ENCODE data around the gene HECA.
A peak's percentile ranks its signal among the peaks of the same experiment; 100 is the strongest.
"Not testable (repeated sequence)": the region's sequence is repeated elsewhere in the genome, so short reads cannot be mapped to it uniquely, and the experiment has no call there.

Gene HECA

GRCh38 chr6:139137706-139138105 lies 2.8 kb downstream of the HECA start:
- no peak for DNase-seq (ENCODE audit: low spot score)

- not testable (repeated sequence) for DNase-seq (ENCODE audit: low spot score)
Observed at GRCh38 chr6:139140854-139141253, 6.0 kb downstream of the HECA start.

GRCh38 chr6:139142262-139142661 lies 7.4 kb downstream of the HECA start:
- no peak for DNase-seq (ENCODE audit: low spot score)

- no peak for DNase-seq (ENCODE audit: low spot score)
Observed at GRCh38 chr6:139143111-139143510, 8.2 kb downstream of the HECA start.

- DNase-seq (ENCODE audit: low spot score) = no peak
Observed at GRCh38 chr6:139144490-139145085, 9.7 kb downstream of the HECA start.

GRCh38 chr6:139145661-139146060 lies 10.8 kb downstream of the HECA start:
- DNase-seq (ENCODE audit: low spot score) = no peak

GRCh38 chr6:139146317-139146726 lies 11.4 kb downstream of the HECA start:
- no peak for DNase-seq (ENCODE audit: low spot score)

- DNase-seq (ENCODE audit: low spot score) = no peak
Observed at GRCh38 chr6:139147628-139148027, 12.7 kb downstream of the HECA start.

GRCh38 chr6:139148557-139149235 lies 13.8 kb downstream of the HECA start:
- DNase-seq (ENCODE audit: low spot score) = no peak

GRCh38 chr6:139149383-139149782 lies 14.5 kb downstream of the HECA start:
- no peak for DNase-seq (ENCODE audit: low spot score)

GRCh38 chr6:139150920-139151319 lies 16.0 kb downstream of the HECA start:
- DNase-seq (ENCODE audit: low spot score) = no peak

- no peak for DNase-seq (ENCODE audit: low spot score)
Observed at GRCh38 chr6:139151425-139152087, 16.7 kb downstream of the HECA start.

GRCh38 chr6:139152088-139152891 lies 17.4 kb downstream of the HECA start:
- no peak for DNase-seq (ENCODE audit: low spot score)

- no peak for DNase-seq (ENCODE audit: low spot score)
Observed at GRCh38 chr6:139152892-139153271, 18.0 kb downstream of the HECA start.

GRCh38 chr6:139153855-139154254 lies 19.0 kb downstream of the HECA start:
- peak; percentile 41 for DNase-seq (ENCODE audit: low spot score)

GRCh38 chr6:139154881-139155547 lies 20.1 kb downstream of the HECA start:
- no peak for DNase-seq (ENCODE audit: low spot score)

GRCh38 chr6:139156102-139156501 lies 21.2 kb downstream of the HECA start:
- DNase-seq (ENCODE audit: low spot score) = no peak

GRCh38 chr6:139156551-139156950 lies 21.7 kb downstream of the HECA start:
- no peak for DNase-seq (ENCODE audit: low spot score)

- DNase-seq (ENCODE audit: low spot score) = not testable (repeated sequence)
Observed at GRCh38 chr6:139157086-139157485, 22.2 kb downstream of the HECA start.

- no peak for DNase-seq (ENCODE audit: low spot score)
Observed at GRCh38 chr6:139159016-139159415, 24.1 kb downstream of the HECA start.

GRCh38 chr6:139161169-139161568 lies 26.3 kb downstream of the HECA start:
- no peak for DNase-seq (ENCODE audit: low spot score)

- no peak for DNase-seq (ENCODE audit: low spot score)
Observed at GRCh38 chr6:139161817-139162284, 27.0 kb downstream of the HECA start.
